Stomach (tissue), 4 donors: ENCODE measurements around the gene MIB1.

Experiments
- EP300 ChIP-seq: sonication (generic); formaldehyde crosslinking; IDR thresholded peaks from one replicate; pipeline ENCODE4 v1.6.1; 2017; ENCODE audit warnings: antibody characterized with exemption
- POLR2A ChIP-seq, 4 donors: fragments of 450-650 bp; IDR thresholded peaks; one replicate each; pipeline ENCODE4 v1.6.1; 2016; ENCODE audit warnings: antibody characterized with exemption in 4 of 4, control low read depth in 2 of 4, mild to moderate bottlenecking in 1 of 4, moderate library complexity in 1 of 4
- POLR2AphosphoS5 ChIP-seq, 3 donors: sonication (generic); formaldehyde crosslinking; IDR thresholded peaks; one replicate each; pipeline ENCODE4 v1.6.1; 2016; ENCODE audit warnings: antibody characterized with exemption in 3 of 3
- TF ChIP-seq, protein P1 (sequence below), 7 experiments: fragments of 450-650 bp in 4 of 7; fragments of 200-600 bp in 3 of 7; sonication (generic) in 3 of 7; IDR thresholded peaks; one replicate each; pipeline ENCODE4 v1.5.1; 2016 to 2019; ENCODE audit warnings: antibody characterized with exemption in 7 of 7, control low read depth in 2 of 7, mild to moderate bottlenecking in 1 of 7

- TF ChIP-seq, protein P1, sequence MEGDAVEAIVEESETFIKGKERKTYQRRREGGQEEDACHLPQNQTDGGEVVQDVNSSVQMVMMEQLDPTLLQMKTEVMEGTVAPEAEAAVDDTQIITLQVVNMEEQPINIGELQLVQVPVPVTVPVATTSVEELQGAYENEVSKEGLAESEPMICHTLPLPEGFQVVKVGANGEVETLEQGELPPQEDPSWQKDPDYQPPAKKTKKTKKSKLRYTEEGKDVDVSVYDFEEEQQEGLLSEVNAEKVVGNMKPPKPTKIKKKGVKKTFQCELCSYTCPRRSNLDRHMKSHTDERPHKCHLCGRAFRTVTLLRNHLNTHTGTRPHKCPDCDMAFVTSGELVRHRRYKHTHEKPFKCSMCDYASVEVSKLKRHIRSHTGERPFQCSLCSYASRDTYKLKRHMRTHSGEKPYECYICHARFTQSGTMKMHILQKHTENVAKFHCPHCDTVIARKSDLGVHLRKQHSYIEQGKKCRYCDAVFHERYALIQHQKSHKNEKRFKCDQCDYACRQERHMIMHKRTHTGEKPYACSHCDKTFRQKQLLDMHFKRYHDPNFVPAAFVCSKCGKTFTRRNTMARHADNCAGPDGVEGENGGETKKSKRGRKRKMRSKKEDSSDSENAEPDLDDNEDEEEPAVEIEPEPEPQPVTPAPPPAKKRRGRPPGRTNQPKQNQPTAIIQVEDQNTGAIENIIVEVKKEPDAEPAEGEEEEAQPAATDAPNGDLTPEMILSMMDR (IDR thresholded peaks at IDR 0.05) = no peak
- TF ChIP-seq EP300 = no peak
- no peak for TF ChIP-seq POLR2AphosphoS5 (IDR thresholded peaks at IDR 0.05)
- no peak for TF ChIP-seq POLR2A (IDR thresholded peaks at IDR 0.05)
Observed at GRCh38 chr18:21896732-21897336, 156.2 kb downstream of the MIB1 start.
